Amniotic stem cell (primary cell): Measurements from ENCODE around the gene SRPK1.

Experiments
- DNase-seq: peaks from one replicate; lab custom pipeline; 2025; lab: John Stamatoyannopoulos, UW

SRPK1 gene

DNA sequence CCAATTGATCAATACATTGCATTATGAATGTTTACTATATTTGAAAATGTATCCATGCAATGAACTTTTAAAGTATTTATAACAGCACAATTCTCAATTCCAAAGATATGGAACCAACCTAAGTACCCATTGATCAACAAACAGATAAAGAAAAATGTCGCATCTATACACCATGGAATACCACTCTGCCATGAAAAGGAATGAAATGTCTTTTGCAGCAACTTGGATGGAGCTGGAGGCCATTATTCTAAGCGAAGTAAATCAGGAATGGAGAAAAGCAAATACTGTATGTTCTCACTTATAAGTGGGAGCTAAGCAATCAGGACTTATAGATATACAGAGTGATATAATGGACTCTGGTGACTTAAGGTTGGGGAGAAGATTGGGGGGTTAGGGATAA is 22.9 kb downstream of the SRPK1 start:
- DNase-seq: no peak

DNA sequence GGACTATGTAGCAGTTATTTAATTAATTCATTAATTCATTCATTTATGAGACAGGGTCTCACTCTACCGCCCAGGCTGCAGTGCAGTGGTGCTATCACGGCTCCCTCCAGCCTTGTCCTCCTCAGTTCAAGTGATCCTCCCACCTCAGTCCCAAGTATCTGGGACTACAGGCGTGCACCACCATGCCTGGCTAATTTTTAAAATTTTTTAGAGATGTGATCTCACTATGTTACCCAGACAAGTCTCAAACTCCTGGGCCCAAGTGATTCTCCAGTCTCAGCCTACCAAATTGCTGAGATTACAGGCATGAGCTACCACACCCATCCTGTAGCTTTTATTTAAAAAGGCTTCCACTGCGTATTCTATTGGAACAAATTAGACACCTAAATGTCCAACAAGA is 23.4 kb downstream of the SRPK1 start:
- DNase-seq: no peak

DNA sequence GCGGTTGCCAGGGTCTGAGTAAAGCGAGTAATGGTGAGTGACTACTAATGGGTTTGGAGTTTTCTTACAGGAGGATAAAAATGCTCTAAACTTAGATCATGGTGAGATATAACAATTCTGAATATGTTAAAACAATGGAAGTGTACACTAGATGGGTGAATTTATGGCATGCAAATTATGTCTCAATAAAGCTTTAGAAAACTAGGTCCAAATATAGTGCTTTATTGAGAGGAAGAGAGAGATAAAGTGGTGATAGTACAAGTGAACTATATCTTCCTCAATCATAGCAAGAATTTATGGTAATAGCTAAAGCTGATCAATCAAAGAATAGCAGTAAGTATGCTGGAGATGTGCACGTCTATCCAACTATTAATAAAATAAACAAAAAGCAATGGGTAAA is 23.9 kb downstream of the SRPK1 start:
- DNase-seq: no peak

DNA sequence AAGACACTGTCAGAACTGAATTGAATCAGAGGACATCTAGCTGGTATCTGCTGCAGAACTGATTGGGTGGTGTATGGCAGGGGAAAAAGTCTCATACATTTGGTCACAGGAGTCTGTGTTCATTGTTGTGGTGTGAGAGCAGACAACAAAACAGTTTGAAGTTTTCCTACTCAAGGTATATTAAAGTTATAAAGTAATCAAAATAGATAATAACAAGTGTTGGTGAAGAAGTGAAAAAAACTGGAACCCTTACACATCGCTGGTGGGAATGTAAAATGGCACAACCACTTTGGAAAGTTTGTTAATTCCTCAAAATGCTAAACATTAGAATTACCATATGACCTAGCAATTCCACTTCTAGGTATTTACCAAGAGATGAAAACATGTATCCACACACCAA is 24.7 kb downstream of the SRPK1 start:
- DNase-seq: no peak

DNA sequence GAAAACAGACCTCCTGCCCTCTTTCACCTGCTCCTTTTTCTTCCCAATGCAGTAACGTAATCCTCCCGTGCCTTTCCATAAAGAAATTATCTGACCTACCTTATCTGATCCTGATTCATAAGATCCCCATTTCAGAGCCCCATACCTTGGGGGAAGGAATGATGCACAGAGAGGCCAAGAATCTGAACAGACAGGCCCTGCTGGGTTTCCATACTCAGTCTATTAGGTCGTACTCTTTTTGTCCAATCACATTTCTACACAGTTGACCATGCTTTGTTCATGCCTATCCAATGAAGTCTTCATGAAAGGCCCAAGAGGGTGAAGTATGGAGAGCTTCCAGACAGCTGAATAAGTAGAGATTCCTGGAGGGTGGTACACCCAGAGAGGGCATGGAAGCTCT is 25.3 kb downstream of the SRPK1 start:
- DNase-seq: no peak

DNA sequence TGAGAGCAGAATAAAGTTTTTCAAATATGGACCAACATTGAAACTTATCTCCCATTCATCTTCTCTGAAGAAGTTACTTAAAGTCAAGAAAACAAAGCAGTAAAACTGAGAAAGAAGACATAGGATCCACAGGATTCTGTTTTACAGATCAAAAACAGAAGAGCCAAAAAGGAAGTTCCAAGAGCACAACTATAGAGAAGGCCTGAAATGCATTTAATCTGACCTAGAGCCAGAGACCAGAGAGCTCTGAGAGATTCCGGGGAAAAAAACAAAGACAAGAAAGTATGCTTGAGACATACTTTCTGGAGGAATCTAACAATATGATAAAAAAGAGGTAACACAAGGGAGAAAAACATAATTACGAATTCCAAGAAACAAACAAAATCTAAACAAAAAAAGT is 26.1 kb downstream of the SRPK1 start:
- DNase-seq: no peak

DNA sequence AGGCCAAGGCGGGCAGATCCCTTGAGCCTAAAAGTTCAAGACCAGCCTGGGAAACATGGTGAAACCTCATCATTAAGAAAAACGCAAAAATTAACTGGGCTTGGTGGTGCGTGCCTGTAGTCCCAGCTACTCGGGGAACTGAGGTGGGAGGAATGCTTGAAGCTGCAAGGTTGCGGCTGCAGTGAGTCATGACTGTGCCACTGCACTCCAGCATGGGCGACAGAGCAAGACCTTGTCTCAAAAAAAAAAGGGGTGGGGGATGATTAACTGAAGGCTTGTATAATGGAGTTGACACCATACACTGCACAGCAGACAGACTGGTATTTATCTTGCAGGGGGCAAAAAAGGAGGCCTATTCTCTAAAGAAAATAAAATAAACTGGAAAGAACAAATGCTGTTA is 27.7 kb downstream of the SRPK1 start:
- DNase-seq: no peak

DNA sequence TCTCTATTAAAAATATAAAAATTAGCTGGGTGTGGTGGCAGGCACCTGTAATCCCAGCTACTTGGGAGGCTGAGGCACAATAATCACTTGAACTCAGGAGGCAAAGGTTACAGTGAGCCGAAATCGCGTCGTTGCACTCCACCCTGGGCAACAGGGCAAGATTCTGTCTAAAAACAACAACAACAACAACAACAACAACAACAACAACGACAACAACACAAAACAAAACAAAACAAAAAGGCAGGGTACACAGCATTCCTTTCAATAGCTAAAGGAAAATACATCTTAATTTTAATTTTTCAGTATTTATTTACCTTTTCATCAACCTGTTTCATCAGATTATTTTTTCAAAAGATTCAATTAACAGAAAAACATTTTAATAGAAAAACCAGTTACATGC is 28.4 kb downstream of the SRPK1 start:
- no peak for DNase-seq

DNA sequence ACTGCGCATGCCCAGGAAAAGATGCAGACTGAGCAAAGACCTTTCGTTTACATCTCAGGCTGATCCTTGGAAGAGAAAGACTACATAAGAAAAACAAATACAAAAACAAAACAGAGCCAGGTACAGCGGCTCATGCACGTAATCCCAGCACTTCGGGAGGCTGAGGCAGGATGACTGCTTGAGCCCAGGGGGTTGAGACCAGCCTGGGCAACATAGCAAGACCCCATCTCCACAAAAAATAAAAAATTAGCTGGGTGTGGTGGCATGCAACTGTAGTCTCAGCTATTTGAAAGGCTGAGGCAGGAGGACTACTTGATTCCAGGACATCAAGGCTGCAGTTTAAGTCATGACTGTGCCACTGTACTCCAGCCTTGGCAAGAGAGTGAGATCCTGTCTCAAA is 41.7 kb downstream of the SRPK1 start:
- no peak for DNase-seq

DNA sequence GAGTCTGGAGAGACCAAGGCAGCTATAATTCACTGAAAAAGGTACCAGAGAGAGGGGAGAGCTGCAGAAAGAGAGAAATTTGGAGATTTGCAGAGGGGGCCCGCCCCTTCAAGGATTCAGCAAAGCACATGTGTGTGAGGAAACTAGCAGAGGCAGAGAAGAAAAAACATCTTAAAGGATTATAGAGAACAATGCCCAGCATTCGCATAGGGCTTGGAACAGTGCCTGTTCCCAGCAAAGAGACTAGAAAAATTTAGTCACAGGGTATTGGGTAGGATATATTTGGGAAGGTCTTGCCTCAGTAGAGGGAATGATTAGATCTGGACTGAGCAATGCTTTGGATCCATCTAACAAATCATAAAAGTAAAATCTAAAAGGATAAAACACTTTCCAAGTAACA is 44.0 kb downstream of the SRPK1 start:
- DNase-seq: no peak

DNA sequence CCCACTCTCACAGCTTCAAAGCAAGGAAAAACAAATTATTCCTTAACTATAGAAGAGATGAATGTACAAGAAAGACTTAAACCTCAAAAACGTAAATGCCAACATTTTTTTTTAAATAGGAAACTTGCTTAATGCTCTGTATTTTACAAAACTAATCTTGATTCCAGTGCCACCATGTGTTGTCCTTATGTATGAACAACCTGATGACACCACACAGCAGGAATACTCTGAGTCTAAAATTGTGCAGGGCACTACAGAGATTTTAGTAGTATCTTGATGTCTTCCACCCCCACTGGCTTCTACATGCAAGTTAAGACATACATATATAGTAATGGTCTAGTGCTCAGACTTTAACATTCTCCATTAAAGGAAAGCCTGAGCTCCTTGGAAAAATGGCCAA is 46.2 kb downstream of the SRPK1 start:
- no peak for DNase-seq

DNA sequence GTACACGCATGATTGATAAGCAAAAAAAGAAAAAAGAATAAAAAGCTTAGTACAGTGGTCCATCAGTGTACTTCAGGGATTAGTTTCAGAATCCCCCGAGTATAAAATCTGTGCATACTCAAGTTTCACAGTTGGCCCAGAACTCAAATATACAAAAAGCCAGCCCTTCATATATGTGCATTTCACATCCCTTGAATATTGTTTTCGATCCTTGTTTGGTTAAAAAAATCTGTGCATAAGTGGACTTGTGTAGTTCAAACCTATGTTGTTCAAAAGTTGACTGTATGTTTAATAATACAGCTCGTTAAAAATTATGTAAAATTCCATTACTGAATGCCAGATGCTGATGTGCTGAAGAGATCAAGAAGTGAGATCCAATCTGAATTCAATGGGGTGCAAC is 61.5 kb downstream of the SRPK1 start:
- DNase-seq: no peak

DNA sequence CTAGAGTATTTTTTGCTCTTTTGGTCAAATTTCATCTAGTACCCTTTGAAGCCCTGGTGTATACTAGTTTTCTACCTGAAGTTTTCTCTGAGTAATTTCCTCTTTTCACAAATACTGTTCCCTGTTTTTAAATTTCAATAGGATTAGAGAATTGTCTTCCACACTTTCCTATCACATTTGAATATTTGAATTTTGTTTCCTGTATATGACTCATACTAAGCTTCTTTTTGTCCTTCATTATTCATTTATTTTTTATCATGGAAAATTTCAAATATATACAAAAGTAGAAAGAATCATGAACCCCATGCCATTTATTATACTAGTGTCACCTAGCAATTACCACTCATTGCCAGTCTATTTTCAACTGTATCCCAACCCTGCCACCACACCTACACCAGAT is 63.0 kb downstream of the SRPK1 start:
- no peak for DNase-seq

DNA sequence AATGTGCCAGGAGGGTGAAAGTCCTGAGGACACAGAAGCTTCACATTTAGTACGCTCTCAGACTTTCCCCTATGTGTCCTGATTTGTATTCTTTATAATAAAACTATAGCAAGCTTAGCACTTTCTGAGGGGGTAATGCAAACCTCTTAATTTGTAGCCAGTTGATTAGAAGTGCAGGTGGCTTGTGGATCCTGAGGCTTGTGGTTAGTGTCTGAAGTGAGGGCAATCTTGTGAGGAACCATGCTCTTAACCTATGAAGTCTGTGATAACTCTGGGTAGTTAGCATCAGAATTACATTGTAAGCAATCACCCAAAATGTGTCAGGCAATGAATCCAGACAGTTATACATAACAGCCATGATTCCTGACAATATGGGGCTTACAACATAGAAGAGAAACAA is 64.6 kb downstream of the SRPK1 start:
- no peak for DNase-seq

DNA sequence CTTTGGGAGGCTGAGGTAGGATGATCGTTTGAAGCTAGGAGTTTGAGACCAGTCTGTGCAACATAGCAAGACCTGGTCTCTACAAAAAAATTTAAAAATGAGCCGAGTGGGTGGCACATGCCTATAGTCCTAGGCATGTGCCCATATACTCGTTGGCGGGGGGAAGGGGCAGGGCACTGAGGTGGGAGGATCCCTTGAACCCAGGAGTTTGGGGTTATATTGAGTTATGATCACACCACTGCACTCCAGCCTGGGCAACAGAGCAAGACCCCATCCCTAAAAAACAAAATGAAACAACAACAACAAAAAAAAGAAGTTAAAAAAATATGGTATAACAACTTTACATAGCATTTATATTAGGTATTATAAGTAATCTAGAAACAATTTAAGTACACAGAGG is 67.9 kb downstream of the SRPK1 start:
- no peak for DNase-seq

DNA sequence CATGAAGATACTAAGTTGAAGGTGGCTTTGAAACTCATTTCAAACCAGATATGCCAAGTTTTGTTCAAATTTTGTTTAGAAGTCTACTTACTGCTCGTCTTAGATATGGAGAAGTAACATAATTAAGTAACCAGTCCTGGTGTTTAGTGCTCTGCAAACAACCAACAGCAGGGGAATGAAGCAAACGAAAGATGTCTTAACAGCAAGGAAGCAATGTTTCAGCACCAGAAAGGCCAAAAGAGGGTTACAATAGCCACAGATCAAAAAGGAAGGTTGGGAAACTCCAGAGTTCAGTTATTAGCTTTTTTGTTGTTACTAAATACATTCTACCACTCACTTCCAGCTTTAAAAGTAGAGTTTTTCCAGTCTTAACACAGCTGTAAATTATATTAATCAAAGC is 70.7 kb downstream of the SRPK1 start:
- no peak for DNase-seq

DNA sequence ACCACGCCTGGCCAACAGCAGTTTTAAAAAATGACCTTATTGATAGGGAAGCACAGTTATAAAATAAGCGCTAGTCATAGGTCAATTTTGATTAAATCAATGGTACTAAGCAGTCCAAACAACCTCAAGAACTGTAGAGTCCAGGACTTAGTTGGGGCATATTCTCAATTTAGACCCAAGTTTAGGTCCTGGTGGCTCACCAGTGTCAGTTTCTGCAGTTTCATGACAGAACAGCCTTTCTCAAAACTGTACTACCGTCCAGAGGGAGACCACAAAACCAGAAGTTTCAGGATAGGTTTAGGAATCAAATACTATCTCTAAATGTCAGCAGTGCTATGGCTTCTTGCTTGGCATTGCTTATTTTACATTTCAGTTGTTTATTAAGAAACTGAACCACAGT is 76.6 kb downstream of the SRPK1 start:
- no peak for DNase-seq

DNA sequence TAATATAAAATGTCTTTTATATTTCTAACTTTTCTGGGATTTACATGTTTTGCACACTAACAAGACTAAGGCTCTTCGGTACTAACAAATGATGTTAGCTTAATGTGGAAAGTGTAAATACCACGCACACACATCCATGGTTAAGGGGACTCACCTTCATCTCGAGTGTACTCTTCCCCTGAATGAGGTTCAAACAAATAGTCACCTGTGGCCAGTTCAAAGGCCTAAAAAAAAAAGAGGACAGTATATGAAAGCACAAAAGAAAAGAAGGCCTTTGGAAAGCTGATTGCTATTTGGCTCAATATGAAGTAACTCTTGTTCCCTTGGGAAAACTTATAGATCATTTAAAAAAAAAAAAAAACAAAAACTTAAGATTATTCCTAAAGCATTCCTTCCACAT is 78.5 kb downstream of the SRPK1 start:
- no peak for DNase-seq

DNA sequence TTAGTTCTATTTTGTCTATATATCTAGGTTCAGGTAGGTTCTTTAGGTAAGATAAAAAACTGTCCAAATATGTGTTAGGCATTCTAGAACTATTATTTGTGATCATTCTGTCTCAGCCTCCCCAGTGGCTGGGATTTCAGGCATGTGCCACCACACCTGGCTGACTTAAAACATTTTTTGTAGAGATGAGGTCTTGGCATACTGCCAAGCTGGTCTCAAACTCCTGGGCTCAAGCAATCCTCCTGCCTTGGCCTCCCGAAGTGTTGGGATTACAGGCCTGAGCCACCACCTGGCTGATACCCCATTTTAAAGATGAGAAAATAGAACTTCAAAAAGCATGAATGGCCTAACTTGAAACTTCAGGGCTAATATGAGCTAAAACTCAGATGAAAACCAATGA is 81.9 kb downstream of the SRPK1 start:
- DNase-seq: no peak

DNA sequence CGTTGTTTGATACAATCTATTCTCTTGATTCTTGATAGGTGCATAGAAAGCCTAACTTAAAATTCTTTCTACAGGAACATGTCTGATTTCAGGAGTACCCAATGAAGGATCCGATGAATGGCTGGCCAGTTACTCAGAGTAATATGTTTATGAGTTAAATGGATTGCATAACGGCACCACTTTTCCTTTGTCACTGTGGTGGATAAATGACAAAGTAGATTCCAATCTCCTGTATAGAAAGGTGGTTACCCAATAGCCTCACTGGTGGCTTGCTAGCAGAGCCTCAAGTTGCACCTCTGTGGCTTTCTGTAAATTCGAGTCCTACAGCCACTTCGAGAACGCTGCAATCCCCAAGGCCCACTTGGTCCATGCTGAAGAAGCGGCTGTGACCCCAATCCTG is 87.4 kb downstream of the SRPK1 start:
- DNase-seq: no peak

DNA sequence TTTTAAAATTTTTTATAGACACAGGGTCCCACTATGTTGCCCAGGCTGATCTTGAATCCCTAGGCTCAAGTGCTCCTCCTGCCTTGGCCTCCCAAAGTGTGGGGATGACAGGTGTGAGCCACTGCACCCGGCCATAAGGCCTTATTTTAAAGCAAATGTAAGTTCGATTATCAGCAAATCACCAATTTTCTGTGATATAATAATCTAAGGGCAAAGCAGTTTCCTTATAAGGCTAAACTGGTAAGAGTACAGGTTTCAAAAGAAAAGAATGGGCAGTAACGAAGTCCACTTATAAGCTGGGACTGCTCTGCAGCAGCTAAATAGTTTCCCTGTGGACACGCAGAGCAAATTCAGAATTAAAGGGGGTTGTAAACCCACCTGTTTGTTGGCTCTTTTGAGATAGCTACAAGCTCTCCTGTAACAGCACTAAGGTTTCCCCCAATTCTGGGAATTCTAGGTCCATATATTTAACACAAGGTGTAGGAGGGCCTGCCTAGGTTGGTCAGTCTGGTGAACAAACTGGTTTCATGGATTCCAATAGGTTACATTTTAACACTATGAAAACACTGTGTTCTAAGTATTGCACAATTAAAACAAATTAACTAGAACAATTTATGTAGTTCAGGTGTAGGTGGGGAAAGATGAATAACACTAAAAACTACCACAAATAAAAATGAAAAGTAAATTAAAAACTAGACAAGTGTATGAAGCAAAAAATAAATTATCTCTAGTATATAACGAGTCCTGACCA is 89.5 kb downstream of the SRPK1 start:
- no peak for DNase-seq

DNA sequence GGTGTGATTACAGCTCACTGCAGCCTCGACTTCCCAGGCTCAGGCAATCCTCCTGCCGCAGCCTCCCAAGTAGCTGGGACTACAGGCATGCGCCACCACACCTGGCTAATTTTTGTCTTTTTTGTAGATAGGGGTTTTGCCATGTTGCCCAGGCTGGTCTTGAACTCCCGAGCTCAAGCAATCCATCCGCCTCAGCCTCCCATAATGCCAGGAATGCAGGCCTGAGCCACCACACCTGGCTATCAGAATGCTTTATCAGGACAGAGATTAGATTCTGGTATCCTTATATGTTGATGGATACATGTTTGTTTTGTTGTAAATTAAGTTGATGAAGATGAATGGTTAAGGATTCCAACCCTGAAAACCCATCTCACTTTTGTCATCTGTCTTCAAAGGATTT is 91.6 kb downstream of the SRPK1 start:
- DNase-seq: no peak

DNA sequence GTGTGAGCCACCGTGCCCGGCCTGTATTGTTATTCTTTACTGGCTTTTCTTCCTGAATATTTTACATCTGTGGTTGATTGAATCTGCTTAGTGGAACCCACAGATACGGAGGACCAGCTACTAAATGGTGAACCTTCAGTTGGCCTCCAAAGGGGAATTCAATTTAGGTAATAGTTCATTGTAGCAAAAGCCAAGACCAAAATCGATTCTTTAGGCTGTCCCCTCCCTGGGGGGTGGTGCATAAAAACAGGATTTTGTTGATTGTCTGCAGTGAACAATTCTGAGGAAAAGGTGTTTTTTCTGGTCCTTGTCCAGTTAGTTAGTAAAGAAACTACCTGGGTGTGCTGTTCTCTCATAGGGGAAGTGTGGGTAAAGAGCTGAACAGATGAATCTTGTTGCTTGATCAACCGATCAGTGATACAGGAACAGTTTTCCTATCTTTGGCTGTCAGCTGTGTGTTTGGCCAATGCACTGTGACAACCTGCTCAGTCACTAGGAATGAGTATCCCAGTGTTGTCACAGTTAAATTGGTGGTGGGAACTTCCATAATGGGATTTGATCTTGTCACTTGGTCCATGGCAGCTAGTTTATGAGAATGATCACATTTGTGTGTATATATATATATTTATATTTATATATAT is 96.2 kb downstream of the SRPK1 start:
- DNase-seq: no peak

DNA sequence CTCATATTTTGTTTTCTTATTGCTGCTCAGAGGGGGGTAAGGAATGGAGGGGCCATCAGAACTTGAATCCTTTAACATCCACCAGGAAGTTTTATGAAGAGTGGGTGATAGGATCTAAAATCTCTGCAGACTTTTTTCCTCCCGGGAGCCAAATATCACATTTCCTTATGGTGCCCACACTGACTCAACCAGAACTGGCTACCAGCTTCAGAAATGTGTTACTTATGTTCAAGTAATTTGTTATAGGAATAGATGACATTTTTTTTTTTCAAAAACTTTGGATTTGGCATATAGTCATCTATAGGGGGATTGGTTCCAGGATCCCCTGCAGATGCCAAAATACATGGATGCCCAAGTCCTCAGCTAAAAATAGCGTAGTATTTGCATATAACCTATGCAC is 97.3 kb downstream of the SRPK1 start:
- no peak for DNase-seq
